Measurements from ENCODE around the gene CMC2.

Gene CMC2

DNA sequence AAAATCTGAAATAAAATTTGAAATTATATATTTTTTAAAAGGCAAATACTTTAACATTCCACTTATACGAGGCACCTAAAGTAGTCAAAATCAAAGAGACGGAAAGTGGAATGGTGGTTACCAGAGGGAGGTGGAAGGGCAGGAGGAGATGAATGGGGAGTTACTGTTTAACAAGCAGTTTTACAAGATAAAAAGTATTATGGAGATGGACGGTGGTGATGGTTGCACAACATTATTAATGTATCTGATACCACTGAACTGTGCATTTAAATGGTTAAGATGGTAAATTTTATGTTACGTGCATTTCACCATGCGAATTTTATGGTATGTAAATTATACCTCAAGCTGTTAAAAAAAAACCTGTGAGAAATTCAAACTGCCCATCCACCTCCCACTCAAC, 5.4 kb downstream of the CMC2 start:
- no peak for DNase-seq

- DNase-seq = no peak
Measured at GRCh38 chr16:81000873-81001272, 5.8 kb downstream of the CMC2 start.

- no peak for DNase-seq
Measured at GRCh38 chr16:80997964-80998620, 8.6 kb downstream of the CMC2 start.

- peak; percentile 36 for DNase-seq
Measured at GRCh38 chr16:80997139-80997798, 9.4 kb downstream of the CMC2 start.

DNA sequence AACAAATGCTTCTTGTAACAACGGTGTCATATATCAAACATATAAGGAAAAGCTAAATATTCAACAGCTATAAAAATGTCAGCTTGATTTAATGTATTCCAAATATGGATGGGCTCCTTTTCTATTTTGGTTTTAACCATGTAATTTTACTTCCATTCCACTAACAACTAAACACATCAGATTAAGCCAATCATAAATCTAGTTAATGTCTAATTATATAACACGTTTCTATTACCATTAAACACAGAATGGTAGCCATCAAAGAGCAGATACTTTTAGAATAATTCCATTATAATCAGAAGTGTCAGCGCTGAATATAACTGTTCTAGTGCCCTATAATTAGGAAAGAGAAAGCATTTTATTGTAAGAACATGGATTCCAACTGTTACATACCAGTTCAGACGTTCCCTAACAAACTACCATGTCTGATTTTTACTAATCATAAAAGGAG, 10.0 kb downstream of the CMC2 start:
- no peak for DNase-seq

DNA sequence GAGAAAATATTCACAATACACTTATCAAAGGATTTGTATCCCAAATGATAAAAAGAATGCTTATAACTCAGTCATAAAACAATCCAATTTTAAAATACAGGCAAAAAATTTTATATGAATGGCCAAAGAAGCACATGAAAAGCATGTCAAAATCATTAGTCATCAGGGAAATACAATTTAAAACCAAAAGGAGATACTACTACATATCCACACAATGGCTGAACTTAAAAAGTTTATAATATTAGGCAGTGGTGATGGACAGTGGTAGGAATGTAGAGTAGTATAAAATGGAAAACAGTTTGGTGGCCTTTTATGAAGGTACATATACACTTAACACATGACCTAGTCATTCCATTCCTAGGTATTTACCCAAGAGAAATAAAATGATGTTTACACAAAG, 12.2 kb downstream of the CMC2 start:
- peak; percentile 54 for DNase-seq

DNA sequence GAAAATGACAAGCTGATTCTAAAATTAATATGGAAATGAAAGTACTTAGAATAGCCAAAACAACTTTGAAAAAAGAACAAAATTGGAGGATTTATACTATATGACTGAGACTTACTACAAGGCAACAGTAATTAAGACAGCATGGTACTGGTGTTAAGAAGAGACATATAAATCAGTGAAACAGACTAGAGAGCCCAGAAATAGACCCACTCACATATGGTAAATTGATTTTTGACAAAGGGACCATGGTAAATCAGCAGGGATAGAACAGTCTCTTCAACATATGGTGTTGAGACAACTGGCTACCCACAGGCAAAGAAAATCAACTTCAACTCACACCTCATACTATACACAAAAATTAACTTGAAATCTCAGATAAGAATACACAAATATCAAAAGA, 12.9 kb downstream of the CMC2 start:
- DNase-seq = no peak

GRCh38 chr16:80993307-80993706, 13.4 kb downstream of the CMC2 start:
- peak; percentile 88 for DNase-seq

GRCh38 chr16:80992676-80993293, 13.9 kb downstream of the CMC2 start:
- DNase-seq = no peak

GRCh38 chr16:80991792-80992430, 14.8 kb downstream of the CMC2 start:
- DNase-seq = no peak

DNA sequence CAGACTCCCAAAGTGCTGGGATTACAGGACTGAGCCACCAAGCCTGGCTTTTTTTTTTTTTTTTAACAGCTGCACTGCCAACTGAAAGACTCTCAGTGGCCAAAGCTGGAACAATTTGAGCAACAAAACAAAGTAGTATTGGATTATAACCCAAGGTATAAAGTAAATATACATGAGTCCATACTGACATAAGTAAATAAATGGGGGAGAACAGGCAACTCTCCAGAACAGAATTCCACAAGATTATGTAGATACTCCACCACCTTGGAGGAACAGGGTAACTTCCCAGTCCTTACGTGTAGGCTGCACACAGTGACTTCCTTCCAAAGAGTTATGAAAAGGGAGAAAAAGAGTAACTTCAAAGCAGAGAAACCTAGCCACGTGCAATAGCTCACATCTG, 15.7 kb downstream of the CMC2 start:
- no peak for DNase-seq

DNA sequence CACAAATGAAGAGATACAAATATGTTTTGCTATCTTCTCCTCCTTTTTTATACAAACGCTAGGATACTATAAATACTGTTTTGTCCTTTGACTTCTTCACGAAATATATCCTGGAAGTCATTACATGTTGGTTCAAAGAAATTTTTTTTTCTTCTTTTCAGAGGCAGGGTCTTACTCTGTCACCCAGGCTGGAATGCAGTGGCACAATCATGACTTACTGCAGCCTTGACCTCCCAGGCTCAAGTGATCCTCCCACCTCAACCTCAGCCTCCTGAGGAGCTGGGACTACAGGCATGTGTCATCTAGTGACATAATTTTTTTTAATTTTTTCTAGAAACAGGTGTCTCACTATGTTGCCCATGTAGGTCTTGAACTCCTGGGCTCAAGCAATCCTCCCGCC, 16.1 kb downstream of the CMC2 start:
- no peak for DNase-seq

DNA sequence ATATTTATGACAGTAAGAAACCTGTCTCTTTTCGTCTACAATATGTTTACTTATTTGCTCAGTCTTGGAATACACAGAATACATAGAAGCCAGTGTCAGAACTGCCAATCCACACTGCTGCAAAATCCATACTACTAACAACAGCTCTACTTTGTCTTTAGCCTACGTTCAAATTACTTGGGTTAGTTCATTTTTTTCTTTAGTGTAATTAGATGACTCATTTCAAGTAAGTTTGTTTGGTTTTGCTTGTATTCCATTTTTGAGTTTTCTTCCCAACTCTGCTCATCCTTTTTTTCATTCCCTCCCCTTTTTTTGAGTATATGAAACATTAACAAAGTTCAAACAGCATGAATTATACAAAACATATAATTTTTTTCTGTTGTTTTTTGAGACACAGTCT, 16.9 kb downstream of the CMC2 start:
- DNase-seq = no peak

- no peak for DNase-seq
Measured at GRCh38 chr16:80988756-80989155, 17.9 kb downstream of the CMC2 start.

DNA sequence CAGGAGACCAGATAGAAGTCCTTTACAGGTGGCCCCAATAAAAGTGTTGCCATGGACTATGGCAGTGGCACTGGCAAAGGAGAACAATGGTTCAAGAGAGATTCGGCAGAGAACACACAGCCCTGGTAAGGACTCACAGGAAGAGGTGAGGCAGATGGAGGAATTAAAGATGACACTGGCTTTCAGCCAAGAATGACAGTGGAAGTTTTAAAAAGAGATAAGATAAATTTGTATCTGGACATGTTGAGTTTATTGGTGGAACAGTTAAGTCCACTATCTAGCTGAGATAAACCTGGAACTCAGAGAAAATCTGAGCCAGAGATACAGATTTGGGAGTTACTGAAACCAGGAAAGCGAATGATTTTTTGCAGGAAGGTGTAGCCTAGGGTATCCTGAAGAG, 20.1 kb downstream of the CMC2 start:
- DNase-seq = no peak

DNA sequence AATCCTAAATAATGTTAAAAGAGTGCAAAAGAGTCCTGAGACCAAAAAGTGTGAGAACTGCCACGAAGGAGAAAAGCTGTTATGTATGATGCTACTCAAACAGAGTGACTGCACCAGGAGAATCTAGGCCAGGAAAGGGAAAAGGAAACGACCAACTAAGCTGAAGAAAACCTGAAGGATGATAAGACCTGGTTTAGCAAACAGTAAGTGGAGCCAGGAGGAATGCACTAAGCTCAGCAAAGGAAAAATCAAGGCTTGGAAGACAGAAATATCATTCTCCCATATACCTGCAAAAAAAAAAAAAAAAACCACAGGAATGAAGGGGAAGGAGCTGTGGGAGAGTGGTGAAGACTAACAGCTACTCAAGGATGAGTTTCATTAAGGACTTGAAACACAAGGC, 21.1 kb downstream of the CMC2 start:
- no peak for DNase-seq

DNA sequence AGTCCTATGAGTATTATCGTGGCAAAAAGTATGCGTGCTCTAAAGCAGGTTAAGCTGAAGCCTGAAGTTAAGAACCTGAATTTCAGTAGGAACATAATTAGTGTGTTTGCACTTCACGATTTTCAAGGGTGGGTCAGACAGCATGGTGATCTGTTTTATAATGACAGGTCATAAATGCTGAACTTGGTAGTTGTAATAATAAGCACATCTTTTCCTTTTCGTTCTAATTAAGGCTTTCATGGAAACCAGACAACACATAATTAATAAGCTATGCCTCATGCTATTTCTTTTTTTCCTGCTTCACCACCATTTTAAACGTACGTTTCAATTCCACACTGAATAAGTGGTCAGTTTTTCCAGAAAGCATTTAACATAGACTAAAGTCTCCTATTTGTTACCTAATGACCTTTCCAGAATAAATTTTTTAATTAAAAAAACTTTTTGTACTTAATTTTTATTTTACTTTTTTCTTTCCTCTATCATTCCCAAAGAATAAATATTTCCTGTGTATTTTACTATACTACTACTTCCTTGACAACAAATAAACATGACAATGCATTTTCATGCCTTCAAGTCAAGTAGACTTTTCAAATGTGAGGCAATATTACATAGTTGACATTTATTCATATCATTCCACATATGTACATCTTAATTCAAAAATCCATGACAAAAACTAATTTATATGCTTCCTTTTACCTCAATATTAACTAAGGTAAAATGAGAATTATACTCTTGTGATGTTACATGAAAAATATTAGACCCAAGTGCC, 22.4 kb downstream of the CMC2 start:
- DNase-seq = no peak

GRCh38 chr16:80982646-80983045, 24.0 kb downstream of the CMC2 start:
- no peak for DNase-seq

DNA sequence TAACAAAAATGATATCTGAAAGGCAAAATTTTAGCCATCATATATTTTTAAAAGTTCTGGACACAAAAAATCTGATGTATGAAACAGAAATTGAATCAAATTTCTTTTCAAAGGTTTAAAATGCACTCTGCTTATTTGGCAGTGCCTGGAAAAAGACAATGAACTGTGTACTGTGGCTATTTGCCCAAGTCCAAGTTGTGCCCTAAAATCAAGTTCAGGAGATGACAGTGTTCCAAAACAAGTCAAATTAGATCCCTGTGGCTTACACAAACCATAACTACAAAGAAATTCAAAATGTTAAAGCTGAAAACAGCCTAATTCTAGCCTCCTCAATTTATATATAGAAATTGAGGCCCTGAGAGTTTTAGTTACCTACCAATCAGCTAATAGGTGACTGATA, 25.6 kb downstream of the CMC2 start:
- no peak for DNase-seq

DNA sequence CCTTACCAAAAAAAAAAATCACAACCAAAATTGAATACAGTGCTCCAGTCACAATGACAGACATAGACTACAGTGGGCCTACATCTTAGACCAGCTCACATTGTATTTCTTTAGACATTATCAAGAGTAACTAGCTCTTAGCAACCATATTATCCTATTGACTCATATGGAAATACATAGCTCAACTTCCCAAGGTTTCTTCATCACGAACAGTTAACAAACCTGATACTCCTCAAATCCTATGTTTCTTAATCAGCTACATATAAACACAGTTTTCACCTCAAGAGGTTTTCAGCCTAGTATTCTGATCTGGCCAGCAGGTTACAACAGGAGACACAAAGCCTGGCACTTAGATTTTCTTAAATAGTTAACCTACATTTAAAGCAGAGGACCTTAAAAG, 29.7 kb downstream of the CMC2 start:
- no peak for DNase-seq

- DNase-seq = no peak
Measured at GRCh38 chr16:80974649-80975376, 31.9 kb downstream of the CMC2 start.

DNA sequence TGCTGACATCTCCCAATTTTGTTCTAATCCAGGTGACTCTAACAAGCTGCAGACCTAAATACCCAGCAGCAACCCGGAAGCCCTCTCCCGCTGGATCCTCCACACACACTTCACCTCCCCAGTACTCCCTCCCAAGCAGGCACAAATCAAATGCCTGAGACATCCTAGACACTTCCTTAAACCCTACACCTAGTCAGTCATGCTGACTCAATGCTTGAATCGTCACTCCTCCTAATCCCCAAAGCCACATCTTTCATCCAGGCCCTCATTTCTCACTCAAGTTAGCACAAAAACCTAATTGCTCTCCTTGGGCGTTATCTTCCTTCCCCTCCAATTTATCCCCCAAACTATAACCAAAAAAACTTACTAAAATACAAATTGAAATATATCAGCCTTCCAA, 32.7 kb downstream of the CMC2 start:
- DNase-seq = no peak
